IMR-90 (cell line): ENCODE measurements around the gene HRAS. TPM values are rescaled to one million over a fixed set of nuclear protein-coding genes. Genes with fewer than 3 reads are reported as not detected.

Experiments
- ATAC-seq: fragments of 200-7000 bp; cut with Tn5 transposase; 2 replicates; pipeline ENCODE4 v1.9.1; 2020; ENCODE audit warnings: low read depth, mild to moderate bottlenecking, moderate library complexity
- BruUV-seq: library from RNA; stranded (reverse); fragments of 400-500 nt; replicated peaks from 2 replicates; lab custom pipeline; 2021; lab: Mats Ljungman, UMichigan
- CTCF ChIA-PET: fragments of 300-600 bp; formaldehyde crosslinking; extraction: SDS; loops from one replicate; lab custom pipeline; 2021; ENCODE audit warnings: antibody characterized with exemption; lab: Yijun Ruan, JAX
- POLR2A ChIA-PET: fragments of 300-600 bp; sonication (Branson Sonifier 250); formaldehyde crosslinking; loops from one replicate; lab custom pipeline; 2022; ENCODE audit warnings: antibody characterized with exemption; ENCODE audit not compliant: unreplicated experiment; lab: Charles Lee
- DNase-seq: peaks from one replicate; pipeline ENCODE4 v3.0.0; 2013
- H2AFZ ChIP-seq: replicated peaks from 2 replicates; pipeline ENCODE3; 2013; ENCODE audit warnings: low read length, mild to moderate bottlenecking; ENCODE audit not compliant: poor library complexity
- H2AK5ac ChIP-seq: 2 replicates; pipeline ENCODE4 v1.6.1; 2013; ENCODE audit warnings: low read depth, low read length, inconsistent platforms
- H2AK9ac ChIP-seq: replicated peaks from 2 replicates; pipeline ENCODE3; 2013; ENCODE audit warnings: mild to moderate bottlenecking, low read depth, low read length, moderate library complexity; ENCODE audit not compliant: poor library complexity
- H2BK120ac ChIP-seq: 2 replicates; pipeline ENCODE4 v1.6.1; 2013; ENCODE audit warnings: low read depth, low read length, inconsistent platforms
- H2BK15ac ChIP-seq: 3 replicates; pipeline ENCODE4 v1.6.1; 2013; ENCODE audit warnings: low read depth, low read length, inconsistent platforms
- H2BK20ac ChIP-seq: 2 replicates; pipeline ENCODE4 v1.6.1; 2013; ENCODE audit warnings: low read depth, mild to moderate bottlenecking, inconsistent platforms, low read length, moderate library complexity
- H2BK5ac ChIP-seq: 2 replicates; pipeline ENCODE4 v1.6.1; 2013; ENCODE audit warnings: mild to moderate bottlenecking, low read depth, low read length, inconsistent platforms; ENCODE audit not compliant: poor library complexity, severe bottlenecking
- H3K14ac ChIP-seq: replicated peaks from 2 replicates; pipeline ENCODE4 v1.6.1; 2013; ENCODE audit warnings: low read depth, low read length, inconsistent platforms
- H3K18ac ChIP-seq: 2 replicates; pipeline ENCODE4 v1.6.1; 2013; ENCODE audit warnings: low read depth, low read length, control low read depth
- H3K23ac ChIP-seq: 2 replicates; pipeline ENCODE4 v1.6.1; 2013; ENCODE audit warnings: low read depth, low read length, inconsistent platforms
- H3K27ac ChIP-seq: 2 replicates; pipeline ENCODE4 v1.5.1; 2013; ENCODE audit warnings: mild to moderate bottlenecking, control low read depth, low read length; ENCODE audit not compliant: insufficient read depth
- H3K27me3 ChIP-seq: 2 replicates; pipeline ENCODE4 v1.6.1; 2013; ENCODE audit warnings: low read length; ENCODE audit not compliant: control insufficient read depth, insufficient read depth
- H3K36me3 ChIP-seq: 2 replicates; pipeline ENCODE4 v1.6.1; 2013; ENCODE audit warnings: low read length, mixed read lengths; ENCODE audit not compliant: control insufficient read depth, insufficient read depth
- H3K4ac ChIP-seq: 2 replicates; pipeline ENCODE4 v1.6.1; 2013; ENCODE audit warnings: low read depth, low read length, inconsistent platforms
- H3K4me1 ChIP-seq: 2 replicates; pipeline ENCODE4 v1.6.1; 2013; ENCODE audit warnings: low read length, mixed read lengths; ENCODE audit not compliant: control insufficient read depth, insufficient read depth
- H3K4me2 ChIP-seq: 2 replicates; pipeline ENCODE4 v1.6.1; 2013; ENCODE audit warnings: low read depth, mild to moderate bottlenecking, control low read depth, low read length, moderate library complexity
- H3K4me3 ChIP-seq: 2 replicates; pipeline ENCODE4 v1.5.1; 2013; ENCODE audit warnings: low read depth, mild to moderate bottlenecking, control low read depth, low read length, moderate library complexity; ENCODE audit not compliant: insufficient read depth
- H3K56ac ChIP-seq: 2 replicates; pipeline ENCODE4 v1.6.1; 2013; ENCODE audit warnings: low read length, inconsistent platforms; ENCODE audit not compliant: insufficient read depth; ENCODE audit errors: extremely low read depth
- H3K79me1 ChIP-seq, 2 experiments: 2 replicates each; pipeline ENCODE4 v1.6.1; 2013; ENCODE audit warnings: low read length in 2 of 2, inconsistent platforms in 1 of 2, low read depth in 1 of 2
- H3K9ac ChIP-seq: 2 replicates; pipeline ENCODE4 v1.6.1; 2013; ENCODE audit warnings: low read depth, low read length, control low read depth
- H3K9me1 ChIP-seq: 2 replicates; pipeline ENCODE4 v1.6.1; 2013; ENCODE audit warnings: low read length, inconsistent platforms; ENCODE audit not compliant: insufficient read depth
- H3K9me3 ChIP-seq: 2 replicates; pipeline ENCODE4 v1.6.1; 2013; ENCODE audit warnings: low read length; ENCODE audit not compliant: control insufficient read depth, insufficient read depth
- H4K20me1 ChIP-seq: 2 replicates; pipeline ENCODE4 v1.6.1; 2013; ENCODE audit warnings: low read length, inconsistent platforms; ENCODE audit not compliant: insufficient read depth
- H4K5ac ChIP-seq: 2 replicates; pipeline ENCODE4 v1.6.1; 2013; ENCODE audit warnings: mild to moderate bottlenecking, low read depth, low read length, control low read depth
- H4K8ac ChIP-seq, 2 experiments: 2 replicates each; pipeline ENCODE4 v1.6.1; 2013; ENCODE audit warnings: low read depth in 2 of 2, low read length in 2 of 2, control low read depth in 1 of 2, inconsistent platforms in 1 of 2
- H4K91ac ChIP-seq: 2 replicates; pipeline ENCODE4 v1.6.1; 2013; ENCODE audit warnings: low read depth, low read length, inconsistent platforms; ENCODE audit not compliant: insufficient read depth
- CHD1 ChIP-seq: IDR thresholded peaks from 2 replicates; pipeline ENCODE4 v1.6.1; 2012; ENCODE audit warnings: low read depth, low read length, improper control_type of control experiment
- WGBS, 2 experiments: methylation state at CpG; one replicate each; pipeline versions ENCODE4 v1.1.5 to v1.1.7; 2013; ENCODE audit warnings: missing lambda C conversion rate in 2 of 2; ENCODE audit not compliant: insufficient read length in 1 of 2; ENCODE audit errors: extremely low coverage in 2 of 2; 5-methylcytosine and 5-hydroxymethylcytosine counted together
- dilution Hi-C: fragments of 300-500 bp; cut with HindIII; formaldehyde crosslinking; loops from one replicate; pipeline ENCODE4 v1.14.3; 2018; ENCODE audit warnings: low sequenced_read_pairs; ENCODE audit not compliant: unreplicated experiment
- in situ Hi-C: fragments of 300-500 bp; cut with MboI; formaldehyde crosslinking; loops from 3 replicates; pipeline ENCODE4 v1.14.3; 2019; ENCODE audit warnings: low sequenced_read_pairs, inconsistent platforms, mixed read lengths
- intact Hi-C: fragments of 100-400 bp; cut with micrococcal nuclease; formaldehyde crosslinking; loops from 2 replicates; pipeline ENCODE4 v1.10.0; 2022
- polyA plus RNA-seq, 3 experiments: library from polyadenylated mRNA; depleted of rRNA; stranded (reverse); fragments of >200 nt; gene quantifications; 2 replicates each; pipeline ENCODE4 v1.2.3, GENCODE V29; 2012; ENCODE audit warnings: low replicate concordance in 1 of 3
- total RNA-seq: library from RNA; depleted of rRNA; stranded (reverse); fragments of >200 nt; gene quantifications from 2 replicates; pipeline ENCODE4 v1.2.3, GENCODE V29; 2012
- TF ChIP-seq, protein P1 (sequence below): fragments of 150-350 bp; IDR thresholded peaks from 2 replicates; pipeline ENCODE4 v1.6.1; 2017; ENCODE audit warnings: mild to moderate bottlenecking, antibody characterized with exemption, low read length, low read depth

The HRAS gene
- total and polyA plus RNA-seq, 2 of the 4 experiments (the other 2 are of a cell fraction), result 108 to 123 TPM

DNA sequence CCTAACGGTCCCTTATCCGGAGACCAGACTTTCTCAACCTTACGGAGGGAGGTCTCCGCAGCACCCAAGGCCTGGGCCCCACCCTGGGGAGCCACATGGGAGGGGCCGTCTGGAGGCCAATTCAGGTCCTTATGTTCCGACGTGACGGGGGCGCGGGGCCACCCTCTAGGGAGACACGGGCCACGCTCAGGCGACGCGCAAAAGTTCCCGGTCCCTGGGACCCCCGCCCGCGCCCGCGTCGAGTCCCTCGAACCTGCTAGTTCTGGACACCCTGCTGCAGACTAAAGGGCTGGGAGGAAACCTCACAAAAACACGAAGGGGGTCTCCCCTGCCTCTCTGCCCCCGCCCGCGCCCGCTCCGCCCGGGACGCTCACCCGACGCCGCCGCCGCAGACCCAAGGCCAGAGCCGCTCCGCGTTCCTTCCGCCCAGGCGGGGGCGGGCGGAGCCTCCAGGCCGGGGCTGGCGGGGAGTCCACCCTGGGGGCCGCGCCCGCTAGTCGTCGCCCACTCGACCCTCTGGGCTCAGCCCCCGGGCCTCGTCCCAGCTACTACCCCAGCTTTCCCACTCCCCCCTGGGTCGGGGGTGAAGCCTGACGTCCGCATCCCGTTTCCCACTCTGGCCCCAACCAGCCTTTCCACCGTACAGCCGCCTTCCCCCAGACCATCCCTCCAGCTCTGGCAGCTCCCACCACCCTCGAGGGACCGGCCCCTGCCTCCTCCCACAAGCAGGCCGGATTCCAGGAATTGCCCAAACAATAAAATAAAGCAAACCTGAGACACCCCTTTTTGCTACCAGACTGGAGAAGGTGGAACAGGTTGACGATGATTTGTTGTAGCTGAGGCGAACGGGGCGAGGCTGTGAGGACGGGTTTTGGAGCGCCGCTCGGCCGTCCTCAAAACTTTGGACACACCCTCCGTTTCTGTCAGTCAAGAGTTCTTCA is 31.1 kb downstream of the HRAS start:
- peak overlapping the region; percentile 68 for H2AK9ac ChIP-seq
- peak overlapping the region; percentile 76 for H3K4ac ChIP-seq
- H2AK5ac ChIP-seq, result peak overlapping the region; percentile 49
- H3K23ac ChIP-seq, result peak overlapping the region; percentile 30
- WGBS, 2 experiments, result 26% methylated on average over 41 of the region's 72 CpGs; no CpG with 5 or more reads in 1 of the 2 experiments
- dilution Hi-C loops, result no loop called here
- ChIA-PET POLR2A (no interaction called here), CTCF (interaction anchor here (1.3 kb wide), 1 partner anchor 35 kb away, joined by 5 read pairs; no protein-coding TSS in a partner anchor)
- H2BK120ac ChIP-seq, result no peak overlapping the region; the same call in 1 of the 2 replicates
- in situ Hi-C loops, result no loop called here
- no peak overlapping the region for H3K56ac ChIP-seq
- H4K8ac ChIP-seq, result peak overlapping the region; percentile 24 to 74; a peak in 2 of 4 replicates
- ATAC-seq (no peak), DNase-seq (no peak)
- H3K18ac ChIP-seq, result no peak overlapping the region; the same call in 1 of the 2 replicates
- H4K20me1 ChIP-seq, result peaks cover 15% of the 10 kb centered on the region
- intact Hi-C loops, result no loop called here
- H2BK20ac ChIP-seq, result no peak overlapping the region; the same call in 1 of the 2 replicates
- peak overlapping the region; percentile 27 for H3K27ac ChIP-seq
- H4K91ac ChIP-seq, result peak overlapping the region; percentile 63; the same call in 1 of the 2 replicates
- peaks cover 12% of the 10 kb centered on the region for H3K4me1 ChIP-seq
- H3K27me3 ChIP-seq, result no peaks in the 10 kb centered on the region
- H3K4me3 ChIP-seq, result peak overlapping the region; percentile 29
- peak overlapping the region; percentile 47 for H3K9ac ChIP-seq
- H3K36me3 ChIP-seq, result peaks cover 27% of the 10 kb centered on the region
- H4K5ac ChIP-seq, result peak overlapping the region; percentile 22; the same call in 1 of the 2 replicates
- H2BK5ac ChIP-seq, result no peak overlapping the region
- H3K4me2 ChIP-seq, result peak overlapping the region; percentile 68
- H2AFZ ChIP-seq, result peak overlapping the region; percentile 77
- H3K79me1 ChIP-seq, result peaks cover 31 to 83% of the 10 kb centered on the region in 2 experiments
- BruUV-seq, result no TSS peak
- H3K9me1 ChIP-seq, result peaks cover 5% of the 10 kb centered on the region
- H2BK15ac ChIP-seq, result no peak overlapping the region
- TF ChIP-seq CHD1, result no peak
- TF ChIP-seq, protein P1, sequence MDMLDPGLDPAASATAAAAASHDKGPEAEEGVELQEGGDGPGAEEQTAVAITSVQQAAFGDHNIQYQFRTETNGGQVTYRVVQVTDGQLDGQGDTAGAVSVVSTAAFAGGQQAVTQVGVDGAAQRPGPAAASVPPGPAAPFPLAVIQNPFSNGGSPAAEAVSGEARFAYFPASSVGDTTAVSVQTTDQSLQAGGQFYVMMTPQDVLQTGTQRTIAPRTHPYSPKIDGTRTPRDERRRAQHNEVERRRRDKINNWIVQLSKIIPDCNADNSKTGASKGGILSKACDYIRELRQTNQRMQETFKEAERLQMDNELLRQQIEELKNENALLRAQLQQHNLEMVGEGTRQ, result no peak
- no peaks in the 10 kb centered on the region for H3K9me3 ChIP-seq
- peak overlapping the region; percentile 77 for H3K14ac ChIP-seq
